Astrocyte (in vitro differentiated cells and primary cell): Measurements from ENCODE around the gene SRPK3. TPM values are rescaled to one million over a fixed set of nuclear protein-coding genes. Genes with fewer than 3 reads are reported as not detected.

Experiments used
- DNase-seq: peaks from one replicate; pipeline ENCODE4 v3.0.0-alpha.2; 2010; ENCODE audit warnings: low read depth
- FAIRE-seq: peaks from 2 replicates; lab custom pipeline; 2011; peaks lifted over from hg19 to GRCh38; lab: Jason Lieb, UNC
- H2AFZ ChIP-seq: 2 replicates; pipeline ENCODE4 v1.6.0; 2012; ENCODE audit warnings: low read depth, low read length, inconsistent platforms
- H3K27ac ChIP-seq: 2 replicates; pipeline ENCODE4 v1.5.1; 2011; ENCODE audit warnings: low read depth, low read length, inconsistent platforms
- H3K27me3 ChIP-seq: 2 replicates; pipeline ENCODE4 v1.6.0; 2011; ENCODE audit warnings: low read length, inconsistent platforms; ENCODE audit not compliant: insufficient read depth
- H3K36me3 ChIP-seq: 2 replicates; pipeline ENCODE4 v1.5.1; 2011; ENCODE audit warnings: low read length, inconsistent platforms; ENCODE audit not compliant: insufficient read depth
- H3K4me1 ChIP-seq: 2 replicates; pipeline ENCODE4 v1.5.1; 2011; ENCODE audit warnings: low read length, inconsistent platforms; ENCODE audit not compliant: insufficient read depth
- H3K4me2 ChIP-seq: 2 replicates; pipeline ENCODE4 v1.6.0; 2012; ENCODE audit warnings: low read length, inconsistent platforms
- H3K4me3 ChIP-seq: 2 replicates; pipeline ENCODE4 v1.5.1; 2011; ENCODE audit warnings: low read depth, mild to moderate bottlenecking, low read length, inconsistent platforms; ENCODE audit not compliant: insufficient read depth
- H3K79me2 ChIP-seq: 2 replicates; pipeline ENCODE4 v1.6.0; 2012; ENCODE audit warnings: mild to moderate bottlenecking, low read length, inconsistent platforms; ENCODE audit not compliant: insufficient read depth
- H3K9ac ChIP-seq: 2 replicates; pipeline ENCODE4 v1.6.0; 2012; ENCODE audit warnings: mild to moderate bottlenecking, low read length, inconsistent platforms
- H3K9me3 ChIP-seq: 2 replicates; pipeline ENCODE4 v1.5.1; 2012; ENCODE audit warnings: low read depth, mild to moderate bottlenecking, low read length, inconsistent platforms; ENCODE audit not compliant: insufficient read depth
- H4K20me1 ChIP-seq: 2 replicates; pipeline ENCODE4 v1.6.0; 2012; ENCODE audit warnings: low read length, inconsistent platforms; ENCODE audit not compliant: insufficient read depth
- H3K27ac Mint-ChIP-seq: one replicate; pipeline ENCODE4 v1.8.0; 2021; ENCODE audit warnings: mild to moderate bottlenecking, mixed read lengths; ENCODE audit not compliant: unreplicated experiment
- H3K27me3 Mint-ChIP-seq: one replicate; pipeline ENCODE4 v1.8.0; 2021; ENCODE audit warnings: low read depth, mixed read lengths; ENCODE audit not compliant: unreplicated experiment
- H3K36me3 Mint-ChIP-seq: one replicate; pipeline ENCODE4 v1.8.0; 2021; ENCODE audit warnings: low read depth, mixed read lengths; ENCODE audit not compliant: unreplicated experiment
- H3K4me1 Mint-ChIP-seq: one replicate; pipeline ENCODE4 v1.8.0; 2021; ENCODE audit warnings: low read depth, mixed read lengths; ENCODE audit not compliant: unreplicated experiment
- H3K4me3 Mint-ChIP-seq: one replicate; pipeline ENCODE4 v1.8.0; 2021; ENCODE audit warnings: mild to moderate bottlenecking, moderate library complexity, mixed read lengths; ENCODE audit not compliant: unreplicated experiment
- H3K9me3 Mint-ChIP-seq: one replicate; pipeline ENCODE4 v1.8.0; 2021; ENCODE audit warnings: mild to moderate bottlenecking, mixed read lengths; ENCODE audit not compliant: unreplicated experiment
- EZH2 ChIP-seq: IDR thresholded peaks from 2 replicates; pipeline ENCODE4 v1.6.1; 2012; ENCODE audit warnings: mild to moderate bottlenecking, low read length, inconsistent platforms; ENCODE audit not compliant: insufficient read depth
- total RNA-seq: library from RNA; stranded (reverse); gene quantifications from 2 replicates; pipeline ENCODE4 v1.2.1, GENCODE V29; 2021
- TF ChIP-seq, protein P1 (sequence below): IDR thresholded peaks from 2 replicates; pipeline ENCODE4 v1.5.1; 2011; ENCODE audit warnings: low read depth, mild to moderate bottlenecking, inconsistent platforms, low read length, moderate library complexity; ENCODE audit not compliant: insufficient read depth

Gene SRPK3
- total RNA-seq, 1 donor from 2014 or later = not detected

DNA sequence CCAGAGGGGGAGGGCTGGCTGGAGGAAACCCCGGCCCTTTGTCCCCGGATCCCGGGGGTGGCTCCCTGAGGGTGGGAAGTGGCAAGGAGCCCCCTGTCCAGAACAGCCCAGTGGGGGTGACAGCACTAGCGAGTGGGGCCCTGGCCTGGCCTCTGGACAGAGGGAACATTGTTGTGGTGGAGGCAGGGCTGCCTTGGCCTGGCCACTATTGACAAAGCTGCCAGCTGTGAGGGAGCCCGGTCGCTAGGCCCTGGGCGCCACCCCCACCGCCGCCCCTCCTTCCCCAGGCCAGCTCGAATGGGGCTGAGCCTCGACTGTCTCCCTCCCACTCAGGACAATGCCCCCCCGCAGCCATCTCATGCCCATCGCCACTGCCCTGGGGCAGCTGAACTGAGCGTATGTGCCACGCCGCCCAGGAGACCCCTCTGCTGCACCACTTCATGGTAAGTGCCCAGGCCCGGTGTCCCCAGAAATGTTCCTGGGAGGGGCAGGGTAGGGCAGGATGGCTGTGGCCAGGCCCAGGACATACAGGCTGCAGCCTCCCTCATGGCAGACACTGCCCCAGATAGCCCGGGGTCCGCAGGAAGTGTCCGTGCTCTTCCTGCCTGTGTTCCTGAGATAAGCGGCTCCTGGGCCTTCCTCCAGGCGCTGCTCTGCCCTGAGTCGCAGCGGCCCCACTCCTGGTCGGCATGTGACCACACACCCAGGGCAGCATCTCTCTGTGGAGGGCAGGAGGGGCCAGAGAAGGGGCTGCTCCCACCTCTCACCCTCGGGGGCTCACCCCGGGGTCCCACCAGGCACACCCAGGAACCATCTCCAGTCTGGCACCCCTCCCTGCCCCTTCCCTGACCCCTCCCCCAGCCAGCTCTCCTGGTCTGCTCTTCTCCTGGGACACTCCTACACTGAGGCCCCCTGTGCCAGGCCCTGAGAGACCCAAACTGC lies 15.4 kb upstream of the SRPK3 start:
- Histone ChIP-seq H3K27me3 (no peaks in the 10 kb centered on the region), H3K4me2 (peak overlapping the region; percentile 87), H3K4me1 (peaks cover 25% of the 10 kb centered on the region), H3K79me2 (no peaks in the 10 kb centered on the region), H3K9ac (peak overlapping the region; percentile 76), H3K27ac (peak overlapping the region; percentile 68), H3K9me3 (no peaks in the 10 kb centered on the region), H3K36me3 (no peaks in the 10 kb centered on the region), H4K20me1 (peaks cover 5% of the 10 kb centered on the region), H3K4me3 (peak overlapping the region; percentile 39), H2AFZ (peak overlapping the region; percentile 75)
- no peaks in the 10 kb centered on the region for H3K36me3 Mint-ChIP-seq
- no peak overlapping the region for H3K4me3 Mint-ChIP-seq
- peak overlapping the region; percentile 41 for H3K27ac Mint-ChIP-seq
- no peaks in the 10 kb centered on the region for H3K9me3 Mint-ChIP-seq
- TF ChIP-seq, protein P1, sequence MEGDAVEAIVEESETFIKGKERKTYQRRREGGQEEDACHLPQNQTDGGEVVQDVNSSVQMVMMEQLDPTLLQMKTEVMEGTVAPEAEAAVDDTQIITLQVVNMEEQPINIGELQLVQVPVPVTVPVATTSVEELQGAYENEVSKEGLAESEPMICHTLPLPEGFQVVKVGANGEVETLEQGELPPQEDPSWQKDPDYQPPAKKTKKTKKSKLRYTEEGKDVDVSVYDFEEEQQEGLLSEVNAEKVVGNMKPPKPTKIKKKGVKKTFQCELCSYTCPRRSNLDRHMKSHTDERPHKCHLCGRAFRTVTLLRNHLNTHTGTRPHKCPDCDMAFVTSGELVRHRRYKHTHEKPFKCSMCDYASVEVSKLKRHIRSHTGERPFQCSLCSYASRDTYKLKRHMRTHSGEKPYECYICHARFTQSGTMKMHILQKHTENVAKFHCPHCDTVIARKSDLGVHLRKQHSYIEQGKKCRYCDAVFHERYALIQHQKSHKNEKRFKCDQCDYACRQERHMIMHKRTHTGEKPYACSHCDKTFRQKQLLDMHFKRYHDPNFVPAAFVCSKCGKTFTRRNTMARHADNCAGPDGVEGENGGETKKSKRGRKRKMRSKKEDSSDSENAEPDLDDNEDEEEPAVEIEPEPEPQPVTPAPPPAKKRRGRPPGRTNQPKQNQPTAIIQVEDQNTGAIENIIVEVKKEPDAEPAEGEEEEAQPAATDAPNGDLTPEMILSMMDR = no peak
- TF ChIP-seq EZH2 = no peak
- FAIRE-seq = no peak
- no peaks in the 10 kb centered on the region for H3K4me1 Mint-ChIP-seq
- no peak for DNase-seq
- peaks cover 2% of the 10 kb centered on the region for H3K27me3 Mint-ChIP-seq

DNA sequence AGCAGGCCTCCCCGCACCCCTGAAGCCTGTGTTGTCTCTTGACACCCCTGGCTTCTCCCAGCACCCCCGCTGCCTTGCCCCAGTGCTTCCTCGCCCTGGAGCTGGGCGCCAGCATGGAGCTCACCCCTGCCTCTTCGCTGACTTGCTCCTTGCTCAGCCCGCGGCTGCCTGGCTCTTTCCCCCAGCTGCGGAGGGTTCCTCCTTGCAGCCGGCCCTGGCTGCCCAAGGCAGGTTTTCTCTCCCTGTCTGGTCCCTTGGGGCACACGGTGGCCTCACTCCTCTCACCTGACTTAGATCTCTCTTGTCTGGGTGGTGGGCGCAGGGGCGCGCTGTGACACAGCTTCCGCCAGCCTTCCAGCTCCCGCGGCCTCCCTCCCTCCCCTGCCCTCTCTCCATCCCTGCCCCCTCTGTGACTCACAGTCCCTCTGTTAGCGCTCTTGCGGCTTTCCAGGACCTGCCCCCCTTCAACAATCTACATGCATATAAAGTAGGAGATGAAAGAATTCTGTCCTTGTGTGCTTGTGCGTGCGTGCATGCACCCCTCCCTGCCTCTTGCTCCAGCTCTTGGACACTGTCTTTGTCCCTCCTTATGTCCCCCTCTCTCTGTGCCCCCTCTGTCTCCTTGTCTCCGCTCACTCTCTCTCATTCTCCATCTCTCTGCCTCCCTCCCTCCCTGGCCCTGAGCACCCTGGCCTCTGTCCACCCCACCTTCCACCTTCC lies 14.6 kb upstream of the SRPK3 start:
- no peaks in the 10 kb centered on the region for H3K27me3 ChIP-seq
- H3K4me3 Mint-ChIP-seq = no peak overlapping the region
- H3K79me2 ChIP-seq = no peaks in the 10 kb centered on the region
- no peak overlapping the region for H3K27ac Mint-ChIP-seq
- peaks cover 25% of the 10 kb centered on the region for H3K4me1 ChIP-seq
- H3K4me1 Mint-ChIP-seq = no peaks in the 10 kb centered on the region
- no peaks in the 10 kb centered on the region for H3K9me3 Mint-ChIP-seq
- FAIRE-seq (peak; percentile 5), DNase-seq (peak; percentile 61)
- H3K27me3 Mint-ChIP-seq = peaks cover 2% of the 10 kb centered on the region
- peak overlapping the region; percentile 75 for H2AFZ ChIP-seq
- peak overlapping the region; percentile 68 for H3K27ac ChIP-seq
- TF ChIP-seq, protein P1 = no peak
- no peak for TF ChIP-seq EZH2
- H3K9ac ChIP-seq = peak overlapping the region; percentile 76
- H3K9me3 ChIP-seq = no peaks in the 10 kb centered on the region
- no peaks in the 10 kb centered on the region for H3K36me3 ChIP-seq
- peak overlapping the region; percentile 39 for H3K4me3 ChIP-seq
- H3K4me2 ChIP-seq = peak overlapping the region; percentile 87
- no peaks in the 10 kb centered on the region for H3K36me3 Mint-ChIP-seq
- H4K20me1 ChIP-seq = peaks cover 5% of the 10 kb centered on the region
